Right lobe of liver (tissue), 6 donors: Measurements from ENCODE around the gene PRRG4. TPM values are rescaled to one million over a fixed set of nuclear protein-coding genes. Genes with fewer than 3 reads are reported as not detected.

Experiments
- ATAC-seq, 4 donors: fragments of 200-7000 bp; cut with Tn5 transposase; one replicate each; pipeline ENCODE4 v1.9.1; 2020; ENCODE audit warnings: mild to moderate bottlenecking in 4 of 4, moderate library complexity in 4 of 4
- DNase-seq, 3 donors: peaks; one replicate each; pipeline ENCODE4 v3.0.0-alpha.2; 2020
- H3K27ac ChIP-seq, 3 donors: fragments of 200-600 bp; one replicate each; pipeline ENCODE4 v1.8.0; 2022
- H3K27me3 ChIP-seq, 2 donors: fragments of 200-600 bp; one replicate each; pipeline ENCODE4 v1.8.0; 2022
- H3K36me3 ChIP-seq, 4 donors: fragments of 200-600 bp; sonication (generic) in 1 of 4; one replicate each; pipeline versions ENCODE4 v1.5.1 to v1.8.0; 2017 to 2022; ENCODE audit warnings: control low read depth in 1 of 4
- H3K4me1 ChIP-seq, 4 donors: fragments of 200-600 bp; sonication (generic) in 1 of 4; one replicate each; pipeline versions ENCODE4 v1.5.1 to v1.8.0; 2017 to 2022; ENCODE audit warnings: control low read depth in 1 of 4
- H3K4me3 ChIP-seq, 3 donors: fragments of 200-600 bp; one replicate each; pipeline ENCODE4 v1.8.0; 2022
- H3K9me3 ChIP-seq, 4 donors: fragments of 200-600 bp; sonication (generic) in 1 of 4; one replicate each; pipeline versions ENCODE4 v1.5.1 to v1.8.0; 2017 to 2022; ENCODE audit warnings: control low read depth in 1 of 4
- POLR2A ChIP-seq: fragments of 450-650 bp; IDR thresholded peaks from one replicate; pipeline ENCODE4 v1.6.1; 2017; ENCODE audit warnings: antibody characterized with exemption, mild to moderate bottlenecking
- WGBS: methylation state at CpG from one replicate; pipeline ENCODE4 v1.1.6; 2018; ENCODE audit warnings: low coverage, low lambda C conversion rate; ENCODE audit not compliant: insufficient coverage; ENCODE audit errors: missing lambda C conversion rate; 5-methylcytosine and 5-hydroxymethylcytosine counted together
- intact Hi-C, 2 donors: fragments of 100-400 bp; cut with DNase I; formaldehyde crosslinking; loops; one replicate each; pipeline versions ENCODE4 v1.11.2 to v1.14.1; 2022
- total RNA-seq, 6 experiments: library from RNA; depleted of rRNA in 2 of 6; stranded (reverse); fragments of >200 nt in 2 of 6; fragmentation: NEBNext Ultra II Directional in 3 of 6; extraction: Animal tissue kit (Norgen Biotek cat#: 25700) in 3 of 6; gene quantifications; one replicate each; pipeline versions ENCODE4 v1.1.0 to v1.2.4, GENCODE V29; 2016 to 2023
- TF ChIP-seq, protein P1 (sequence below), 4 donors: fragments of 200-600 bp in 3 of 4; fragments of 450-650 bp in 1 of 4; IDR thresholded peaks; one replicate each; pipeline versions ENCODE4 v1.5.1 to v1.8.0; 2016 to 2022; ENCODE audit warnings: antibody characterized with exemption in 4 of 4, mild to moderate bottlenecking in 2 of 4
- donor health status: DM: no; HTN: yes; CAD: no.
- donor health status: DM: no; HTN: no; CAD: no.
- donor health status: DM: no; HTN: no; CAD: no.
- donor health status: DM: no; HTN: yes; CAD: no.
- donor health status: DM: no; HTN: yes; CAD: no.

The PRRG4 gene
- total RNA-seq, 6 experiments from 2014 or later: 4.7 to 13.6 (median 9.5) TPM

DNA sequence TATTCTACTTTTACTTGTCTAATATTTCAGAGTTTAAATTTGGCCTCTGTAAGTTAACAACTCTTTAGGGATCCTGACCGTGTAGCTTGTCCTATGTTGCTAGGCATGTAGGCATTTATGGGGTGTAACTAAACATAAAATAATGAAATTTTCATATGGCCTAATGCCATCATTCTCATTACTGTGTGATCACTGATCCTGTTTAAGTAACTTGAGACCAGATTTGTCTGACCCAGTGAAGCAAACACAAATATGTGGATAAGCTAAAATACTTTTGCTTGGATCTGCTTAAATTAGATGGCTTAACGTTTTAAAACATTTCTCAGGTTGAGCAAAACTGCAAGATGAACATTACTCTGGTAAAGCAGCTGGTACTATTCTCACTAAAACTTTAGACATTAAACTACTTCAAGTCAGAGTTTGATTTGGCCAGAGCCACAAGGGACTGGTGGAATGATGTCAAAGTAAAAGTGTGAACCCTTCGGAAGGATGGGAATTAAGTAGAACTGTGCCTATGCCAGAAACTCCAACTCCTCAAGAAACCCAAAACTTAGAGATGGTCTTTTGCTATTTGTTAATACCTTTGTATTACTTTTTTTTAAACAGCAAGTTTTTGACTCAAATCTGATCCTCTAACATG, 75.4 kb downstream of the PRRG4 start:
- Histone ChIP-seq H3K4me1 (no peaks in the 10 kb centered on the region), H3K9me3 (no peaks in the 10 kb centered on the region), H3K27ac (no peak overlapping the region), H3K4me3 (no peak overlapping the region), H3K27me3 (no peaks in the 10 kb centered on the region), H3K36me3 (no peaks in the 10 kb centered on the region)
- DNase-seq (no peak), ATAC-seq (no peak)
- TF ChIP-seq POLR2A: no peak
- TF ChIP-seq, protein P1, sequence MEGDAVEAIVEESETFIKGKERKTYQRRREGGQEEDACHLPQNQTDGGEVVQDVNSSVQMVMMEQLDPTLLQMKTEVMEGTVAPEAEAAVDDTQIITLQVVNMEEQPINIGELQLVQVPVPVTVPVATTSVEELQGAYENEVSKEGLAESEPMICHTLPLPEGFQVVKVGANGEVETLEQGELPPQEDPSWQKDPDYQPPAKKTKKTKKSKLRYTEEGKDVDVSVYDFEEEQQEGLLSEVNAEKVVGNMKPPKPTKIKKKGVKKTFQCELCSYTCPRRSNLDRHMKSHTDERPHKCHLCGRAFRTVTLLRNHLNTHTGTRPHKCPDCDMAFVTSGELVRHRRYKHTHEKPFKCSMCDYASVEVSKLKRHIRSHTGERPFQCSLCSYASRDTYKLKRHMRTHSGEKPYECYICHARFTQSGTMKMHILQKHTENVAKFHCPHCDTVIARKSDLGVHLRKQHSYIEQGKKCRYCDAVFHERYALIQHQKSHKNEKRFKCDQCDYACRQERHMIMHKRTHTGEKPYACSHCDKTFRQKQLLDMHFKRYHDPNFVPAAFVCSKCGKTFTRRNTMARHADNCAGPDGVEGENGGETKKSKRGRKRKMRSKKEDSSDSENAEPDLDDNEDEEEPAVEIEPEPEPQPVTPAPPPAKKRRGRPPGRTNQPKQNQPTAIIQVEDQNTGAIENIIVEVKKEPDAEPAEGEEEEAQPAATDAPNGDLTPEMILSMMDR (IDR thresholded peaks at IDR 0.05): no peak
- 67% methylated on average over 3 of the region's 3 CpGs for WGBS
- intact Hi-C loops: no loop called here

Other genes with a start within 250 kb of the PRRG4 start
- 100 to 1,000 TPM in 2 of 6 experiments, 10 to 100 TPM in 4; 61.4 to 254 (median 90.2) TPM for gene EIF3M, start 246.1 kb upstream of the PRRG4 start, total RNA-seq
- under 1 TPM; 0.18 to 0.44 (median 0.26) TPM for gene CCDC73, start 35.3 kb upstream of the PRRG4 start, total RNA-seq
- 10 to 100 TPM in 5 of 6 experiments, 1 to 10 TPM in 1; 7.7 to 12.8 (median 11.0) TPM for gene QSER1, start 62.9 kb downstream of the PRRG4 start, total RNA-seq
- 10 to 100 TPM; 18.4 to 39.3 (median 30.8) TPM for gene DEPDC7, start 186.0 kb downstream of the PRRG4 start, total RNA-seq
- 10 to 100 TPM in 2 of 6 experiments, 1 to 10 TPM in 4; 3.3 to 13.6 (median 6.6) TPM for gene TCP11L1, start 209.6 kb downstream of the PRRG4 start, total RNA-seq